ENCODE results near the gene UBE2Q2.

- TF ChIP-seq CHD2 (IDR thresholded peaks at IDR 0.05; ENCODE audit: low read depth, low read length) (no peak), MXI1 (IDR thresholded peaks at IDR 0.05; ENCODE audit: low read depth, low read length) (no peak), HOMEZ (CRISPR knock-in tag; IDR thresholded peaks at IDR 0.05) (no peak), ZNF274 (IDR thresholded peaks at IDR 0.05; ENCODE audit: borderline replicate concordance, low read depth, low read length) (no peak), TCF7L2 (IDR thresholded peaks at IDR 0.05; ENCODE audit: low read depth, low read length) (no peak)
These were observed 11.1 kb upstream of the UBE2Q2 start for GRCh38 chr15:75832114-75832513.

Data from K562 (cell line).